Omental fat pad (tissue), 4 donors: ENCODE data around the gene ROS1. TPM values are rescaled to one million over a fixed set of nuclear protein-coding genes. Genes with fewer than 3 reads are reported as not detected.

ENCODE experiments used
- ATAC-seq: fragments of 150-250 bp; one replicate; pipeline ENCODE4 v1.9.1; 2016; ENCODE audit warnings: mild to moderate bottlenecking, moderate library complexity; ENCODE audit not compliant: low FRiP score
- DNase-seq: peaks from one replicate; pipeline ENCODE4 v3.0.0-alpha.2; 2019; ENCODE audit warnings: low spot score
- total RNA-seq, 4 donors: library from RNA; depleted of rRNA; stranded (reverse); fragments of >200 nt; gene quantifications; one replicate each; pipeline ENCODE4 v1.1.0, GENCODE V29; 2016
- TF ChIP-seq, protein P1 (sequence below), 3 donors: fragments of 450-650 bp; IDR thresholded peaks; one replicate each; pipeline ENCODE4 v1.5.1; 2016 to 2017; ENCODE audit warnings: antibody characterized with exemption in 3 of 3, mild to moderate bottlenecking in 3 of 3, moderate library complexity in 2 of 3

Gene ROS1
- total RNA-seq, 4 donors from 2014 or later, result not detected

- TF ChIP-seq, protein P1, sequence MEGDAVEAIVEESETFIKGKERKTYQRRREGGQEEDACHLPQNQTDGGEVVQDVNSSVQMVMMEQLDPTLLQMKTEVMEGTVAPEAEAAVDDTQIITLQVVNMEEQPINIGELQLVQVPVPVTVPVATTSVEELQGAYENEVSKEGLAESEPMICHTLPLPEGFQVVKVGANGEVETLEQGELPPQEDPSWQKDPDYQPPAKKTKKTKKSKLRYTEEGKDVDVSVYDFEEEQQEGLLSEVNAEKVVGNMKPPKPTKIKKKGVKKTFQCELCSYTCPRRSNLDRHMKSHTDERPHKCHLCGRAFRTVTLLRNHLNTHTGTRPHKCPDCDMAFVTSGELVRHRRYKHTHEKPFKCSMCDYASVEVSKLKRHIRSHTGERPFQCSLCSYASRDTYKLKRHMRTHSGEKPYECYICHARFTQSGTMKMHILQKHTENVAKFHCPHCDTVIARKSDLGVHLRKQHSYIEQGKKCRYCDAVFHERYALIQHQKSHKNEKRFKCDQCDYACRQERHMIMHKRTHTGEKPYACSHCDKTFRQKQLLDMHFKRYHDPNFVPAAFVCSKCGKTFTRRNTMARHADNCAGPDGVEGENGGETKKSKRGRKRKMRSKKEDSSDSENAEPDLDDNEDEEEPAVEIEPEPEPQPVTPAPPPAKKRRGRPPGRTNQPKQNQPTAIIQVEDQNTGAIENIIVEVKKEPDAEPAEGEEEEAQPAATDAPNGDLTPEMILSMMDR (IDR thresholded peaks at IDR 0.05), result no peak
- no peak for DNase-seq
- peak; percentile 41 for ATAC-seq
Observed at GRCh38 chr6:117270055-117270842, 155.5 kb downstream of the ROS1 start.

DNA sequence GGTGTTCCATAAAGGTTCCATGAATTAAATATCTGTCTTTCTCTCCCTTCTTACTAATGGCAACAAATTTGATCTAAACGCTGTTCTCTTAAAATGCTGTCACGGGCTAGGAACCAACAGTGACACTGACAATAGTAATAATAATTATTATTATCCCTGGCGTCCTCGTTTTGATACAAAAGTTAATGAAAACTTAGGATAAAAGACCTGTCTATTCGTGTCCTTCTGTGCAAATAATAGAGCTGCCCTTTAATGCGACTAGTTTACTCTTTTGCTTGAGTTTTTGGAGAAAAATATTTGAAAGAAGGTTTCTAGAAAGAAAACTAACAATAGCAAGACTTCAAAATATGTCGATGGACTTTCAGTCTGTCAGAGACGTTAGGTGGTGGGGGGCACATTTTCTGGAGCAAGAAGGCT, 156.1 kb downstream of the ROS1 start:
- no peak for ATAC-seq

DNA sequence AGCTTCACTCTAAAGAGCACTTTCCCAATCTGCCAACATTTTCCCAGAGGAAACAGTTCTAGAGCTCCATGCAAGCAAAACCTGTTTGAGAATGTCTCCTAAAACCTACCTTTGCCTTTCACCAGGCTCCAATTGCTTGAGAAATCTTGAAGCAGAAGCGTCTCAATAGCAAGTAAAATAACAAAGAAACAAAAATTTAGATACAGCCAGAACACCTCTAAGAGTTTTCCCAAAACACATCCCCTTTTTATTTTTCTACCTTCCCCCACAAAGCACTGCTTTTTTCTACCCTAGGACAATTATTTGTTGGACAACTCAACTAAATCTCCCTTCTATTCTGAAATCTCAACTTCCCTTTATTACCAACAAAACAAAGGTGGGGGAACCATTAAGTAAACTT, 156.8 kb downstream of the ROS1 start:
- TF ChIP-seq, protein P1 (IDR thresholded peaks at IDR 0.05), result no peak
- no peak for ATAC-seq
- DNase-seq, result no peak

More for the DNA sequence above, 156.1 kb downstream of the ROS1 start:
- DNase-seq, result no peak
- TF ChIP-seq, protein P1 (IDR thresholded peaks at IDR 0.05), result no peak

- ATAC-seq, result no peak
Observed at GRCh38 chr6:117267766-117268534, 157.8 kb downstream of the ROS1 start.

GRCh38 chr6:117267054-117267347, 158.7 kb downstream of the ROS1 start:
- TF ChIP-seq, protein P1 (IDR thresholded peaks at IDR 0.05), result no peak
- DNase-seq (no peak), ATAC-seq (no peak)

More at GRCh38 chr6:117267766-117268534, 157.8 kb downstream of the ROS1 start:
- TF ChIP-seq, protein P1 (IDR thresholded peaks at IDR 0.05), result no peak
- no peak for DNase-seq

- TF ChIP-seq, protein P1 (IDR thresholded peaks at IDR 0.05), result no peak
- DNase-seq (no peak), ATAC-seq (no peak)
Observed at GRCh38 chr6:117266257-117267053, 159.3 kb downstream of the ROS1 start.
